22Rv1 (cell line): Measurements from ENCODE around the gene CYP27B1.
A peak's percentile ranks its signal among the peaks of the same experiment; 100 is the strongest.

Experiments
- H3K27ac ChIP-seq: fragments of 450-650 bp; 2 replicates; pipeline ENCODE4 v1.5.1; 2017
- CTCF ChIP-seq: fragments of 450-650 bp; IDR thresholded peaks from 2 replicates; pipeline ENCODE4 v1.5.1; 2017; ENCODE audit warnings: mild to moderate bottlenecking
- ZFX ChIP-seq: fragments of 450-650 bp; IDR thresholded peaks from 2 replicates; pipeline ENCODE4 v1.6.1; 2017; ENCODE audit warnings: antibody characterized with exemption, borderline replicate concordance

Gene CYP27B1

GRCh38 chr12:57735952-57736740, 30.7 kb downstream of the CYP27B1 start:
- no peak overlapping the region for H3K27ac ChIP-seq

DNA sequence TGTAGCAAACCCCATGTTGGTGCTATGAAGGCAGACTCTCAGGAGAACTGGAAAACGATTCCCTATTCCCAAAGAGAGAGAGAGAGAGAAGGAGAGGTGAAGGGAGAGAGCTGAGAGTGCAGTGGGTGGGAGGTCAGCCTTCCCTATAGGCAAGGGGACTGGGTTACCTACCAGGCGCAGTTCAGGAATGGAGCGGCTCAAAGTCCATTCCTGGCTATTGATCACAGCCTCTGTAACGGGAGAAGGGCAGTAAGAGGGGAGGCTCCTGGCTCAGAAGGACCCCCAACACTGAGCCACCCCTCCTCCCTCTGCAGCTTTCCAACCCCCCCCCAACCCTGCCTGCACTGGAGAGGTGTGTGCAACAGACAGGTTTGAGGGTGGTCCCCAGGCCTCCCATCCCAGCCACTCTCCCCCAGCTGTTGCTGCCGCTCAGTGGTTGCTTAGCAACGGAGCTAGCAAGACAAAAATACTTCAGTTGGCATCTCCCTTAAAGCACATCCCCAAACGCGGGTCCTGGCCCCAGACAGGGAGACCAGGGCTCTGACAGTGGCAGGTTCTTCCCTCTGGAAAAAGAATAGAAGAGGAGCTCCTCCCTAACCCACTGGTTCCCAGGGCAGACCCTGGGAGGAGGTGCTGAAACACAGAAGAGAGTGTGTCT, 31.6 kb downstream of the CYP27B1 start:
- TF ChIP-seq ZFX = no peak
- TF ChIP-seq CTCF = no peak
- no peak overlapping the region for H3K27ac ChIP-seq

More at GRCh38 chr12:57735952-57736740, 30.7 kb downstream of the CYP27B1 start:
- TF ChIP-seq ZFX = no peak
- peak; percentile 41 for TF ChIP-seq CTCF

- no peak for TF ChIP-seq CTCF
- TF ChIP-seq ZFX = no peak
- no peak overlapping the region for H3K27ac ChIP-seq
Measured at GRCh38 chr12:57734591-57734990, 32.3 kb downstream of the CYP27B1 start.

GRCh38 chr12:57733928-57734327, 33.0 kb downstream of the CYP27B1 start:
- no peak overlapping the region for H3K27ac ChIP-seq
- TF ChIP-seq CTCF = no peak
- no peak for TF ChIP-seq ZFX

DNA sequence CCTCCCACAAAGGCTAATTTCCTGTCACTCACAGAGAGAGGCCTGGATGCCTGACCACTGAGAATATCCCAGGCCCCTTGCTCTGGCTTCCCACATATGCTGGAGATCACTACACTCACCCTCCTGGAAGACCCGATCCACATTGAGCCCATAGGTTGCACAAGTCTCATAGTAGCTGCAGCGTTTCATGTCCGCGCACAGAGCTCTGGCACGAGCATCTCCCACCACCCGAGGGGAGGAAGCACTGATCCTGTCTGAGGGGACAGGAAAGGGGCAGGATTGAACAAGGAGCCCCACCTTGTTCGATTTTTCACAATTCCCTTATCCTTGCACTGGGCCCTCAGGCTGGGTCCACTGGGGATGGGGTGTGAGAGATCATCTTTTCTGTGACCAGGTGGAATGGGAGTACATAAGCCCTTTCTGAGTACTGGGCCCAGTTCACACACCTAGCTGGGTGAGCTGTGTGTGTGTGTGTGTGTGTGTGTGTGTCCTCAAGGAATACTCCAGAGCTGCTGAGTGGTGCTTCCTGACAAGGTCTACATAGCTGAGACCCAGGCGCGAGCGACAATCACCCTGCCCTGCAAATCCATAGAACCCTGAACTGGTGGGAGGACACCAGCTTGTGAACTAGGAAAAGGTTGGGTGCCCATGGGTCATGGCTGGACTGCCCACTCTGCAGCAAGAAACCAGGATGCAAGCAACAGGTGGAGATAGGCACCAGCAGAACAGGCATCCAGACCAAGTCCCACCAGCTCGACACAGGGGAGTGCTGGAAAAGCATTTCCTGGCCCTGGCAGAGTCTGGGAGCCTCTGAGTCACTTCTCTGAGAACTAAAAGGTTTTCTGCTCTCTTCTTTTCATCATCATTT, 33.9 kb downstream of the CYP27B1 start:
- no peak overlapping the region for H3K27ac ChIP-seq
- TF ChIP-seq ZFX = no peak
- TF ChIP-seq CTCF = no peak

- TF ChIP-seq CTCF = no peak
- no peak for TF ChIP-seq ZFX
- H3K27ac ChIP-seq = no peak overlapping the region
Measured at GRCh38 chr12:57732270-57732669, 34.6 kb downstream of the CYP27B1 start.
